Smooth muscle cell (in vitro differentiated cells): ENCODE data around the gene CEMIP. TPM values are rescaled to one million over a fixed set of nuclear protein-coding genes. Genes with fewer than 3 reads are reported as not detected.

Experiments used
- DNase-seq: peaks from one replicate; lab custom pipeline; 2025; ENCODE audit not compliant: unreplicated experiment; lab: John Stamatoyannopoulos, UW
- H2AFZ ChIP-seq: fragments of 200-600 bp; sonication (generic); 2 replicates; pipeline ENCODE4 v1.6.0; 2016; ENCODE audit warnings: antibody characterized with exemption, low read depth, mild to moderate bottlenecking
- H3F3A ChIP-seq: fragments of 200-600 bp; sonication (generic); 2 replicates; pipeline ENCODE4 v1.6.0; 2017; ENCODE audit warnings: antibody characterized with exemption, low read depth
- H3K27ac ChIP-seq: fragments of 200-600 bp; sonication (generic); 2 replicates; pipeline ENCODE4 v1.5.1; 2016; ENCODE audit warnings: low read depth, mild to moderate bottlenecking
- H3K27me3 ChIP-seq: fragments of 200-600 bp; sonication (generic); 2 replicates; pipeline ENCODE4 v1.6.1; 2016; ENCODE audit warnings: low read depth, mild to moderate bottlenecking
- H3K36me3 ChIP-seq: fragments of 200-600 bp; sonication (generic); 2 replicates; pipeline ENCODE4 v1.5.1; 2016; ENCODE audit warnings: low read depth
- H3K4me1 ChIP-seq: fragments of 200-600 bp; sonication (generic); 2 replicates; pipeline ENCODE4 v1.5.1; 2016; ENCODE audit warnings: low read depth
- H3K4me2 ChIP-seq: fragments of 200-600 bp; sonication (generic); 2 replicates; pipeline ENCODE4 v1.6.0; 2016; ENCODE audit warnings: mild to moderate bottlenecking
- H3K4me3 ChIP-seq: fragments of 200-600 bp; sonication (generic); 2 replicates; pipeline ENCODE4 v1.5.1; 2016; ENCODE audit warnings: mild to moderate bottlenecking
- H3K79me2 ChIP-seq: fragments of 200-600 bp; sonication (generic); 2 replicates; pipeline ENCODE4 v1.6.0; 2016; ENCODE audit warnings: low read depth, mild to moderate bottlenecking
- H3K9ac ChIP-seq: fragments of 200-600 bp; sonication (generic); 2 replicates; pipeline ENCODE4 v1.6.0; 2016; ENCODE audit warnings: low read depth
- H3K9me3 ChIP-seq: fragments of 200-600 bp; sonication (generic); replicated peaks from 2 replicates; pipeline ENCODE4 v1.5.1; 2016; ENCODE audit warnings: low read depth
- H4K20me1 ChIP-seq: fragments of 200-600 bp; sonication (generic); 2 replicates; pipeline ENCODE4 v1.6.0; 2016; ENCODE audit warnings: low read depth
- CTCF ChIP-seq: fragments of 200-600 bp; sonication (generic); IDR thresholded peaks from 2 replicates; pipeline ENCODE4 v1.5.1; 2017; ENCODE audit warnings: borderline replicate concordance, mild to moderate bottlenecking, antibody characterized with exemption; ENCODE audit not compliant: insufficient read depth, poor library complexity, severe bottlenecking
- WGBS: methylation state at CpG from one replicate; pipeline ENCODE4 v1.1.7; 2016; ENCODE audit warnings: low lambda C conversion rate; 5-methylcytosine and 5-hydroxymethylcytosine counted together
- polyA plus RNA-seq: library from polyadenylated mRNA; unstranded; fragments of >200 nt; fragmentation: Nextera tagmentation; extraction: Ambion mirVana; gene quantifications from 2 replicates; pipeline ENCODE4 v1.2.1, GENCODE V29; 2016
- total RNA-seq: library from RNA; depleted of rRNA; stranded (reverse); fragments of >200 nt; gene quantifications from 2 replicates; pipeline ENCODE4 v1.2.3, GENCODE V29; 2014

The CEMIP gene
- total and polyA plus RNA-seq, 2 experiments from 2014 or later: 1.9 TPM

- no peaks in the 10 kb centered on the region for H4K20me1 ChIP-seq
- no peaks in the 10 kb centered on the region for H3F3A ChIP-seq
- H3K4me1 ChIP-seq: no peaks in the 10 kb centered on the region
- no peak overlapping the region for H3K9ac ChIP-seq
- H3K4me2 ChIP-seq: no peak overlapping the region
- no peaks in the 10 kb centered on the region for H3K9me3 ChIP-seq
- no peak overlapping the region for H3K4me3 ChIP-seq
- no peaks in the 10 kb centered on the region for H3K27me3 ChIP-seq
- no peak for TF ChIP-seq CTCF
- no peak overlapping the region for H2AFZ ChIP-seq
- 50% methylated on average over 2 of the region's 2 CpGs for WGBS
- no peaks in the 10 kb centered on the region for H3K36me3 ChIP-seq
- no peaks in the 10 kb centered on the region for H3K79me2 ChIP-seq
- no peak for DNase-seq
- H3K27ac ChIP-seq: no peak overlapping the region
Observed at GRCh38 chr15:80866936-80867335, 87.8 kb downstream of the CEMIP start.

DNA sequence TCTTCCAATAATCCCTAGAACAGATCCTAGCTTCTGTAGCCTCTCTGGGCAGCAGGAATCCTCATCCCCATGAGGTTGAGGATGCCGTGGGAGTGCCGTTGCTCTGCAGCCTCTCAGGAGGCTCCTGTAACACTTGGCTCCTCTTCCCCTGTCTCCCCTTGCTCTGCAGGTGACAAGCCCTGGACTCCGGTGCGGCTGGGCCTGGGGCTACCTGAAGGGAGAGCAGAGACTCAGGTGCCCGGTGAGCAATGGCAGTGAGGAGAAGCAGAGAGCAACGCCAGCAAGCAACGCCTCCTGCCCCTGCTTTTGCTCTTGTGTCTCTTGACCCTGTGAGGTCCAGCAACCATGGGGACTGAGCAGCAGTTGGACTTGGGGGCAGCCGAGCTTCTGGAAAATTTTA, 91.2 kb downstream of the CEMIP start:
- Histone ChIP-seq H3K4me1 (no peaks in the 10 kb centered on the region), H3K27ac (no peak overlapping the region)

DNA sequence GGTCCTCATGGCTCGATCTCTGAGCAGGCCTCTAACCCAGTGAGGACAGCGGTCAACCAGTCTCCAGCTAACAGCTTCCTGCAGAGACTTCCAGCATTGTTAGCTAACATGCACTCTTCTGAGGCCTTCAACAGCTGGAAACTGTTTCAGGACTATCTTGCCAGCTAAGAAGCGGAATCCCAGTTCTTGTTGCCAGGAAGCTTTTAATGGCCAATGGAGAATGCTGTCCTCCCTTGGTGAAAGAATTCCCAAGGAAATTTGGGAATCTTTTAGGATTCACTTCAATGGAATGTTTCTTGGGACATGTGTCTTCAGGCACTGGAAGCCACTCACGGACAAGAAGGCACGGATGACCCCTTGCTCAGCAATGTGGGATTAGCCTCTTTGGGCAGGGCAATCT, 91.7 kb downstream of the CEMIP start:
- no peak for TF ChIP-seq CTCF
- DNase-seq: no peak
- no peaks in the 10 kb centered on the region for H3K27me3 ChIP-seq
- no peaks in the 10 kb centered on the region for H3K36me3 ChIP-seq
- no peaks in the 10 kb centered on the region for H3F3A ChIP-seq
- peak overlapping the region; percentile 35 for H3K27ac ChIP-seq
- no peak overlapping the region for H3K9ac ChIP-seq
- no peaks in the 10 kb centered on the region for H3K4me1 ChIP-seq
- 63% methylated on average over 5 of the region's 5 CpGs for WGBS
- H2AFZ ChIP-seq: no peak overlapping the region
- H3K4me3 ChIP-seq: no peak overlapping the region
- no peaks in the 10 kb centered on the region for H3K9me3 ChIP-seq
- no peaks in the 10 kb centered on the region for H3K79me2 ChIP-seq
- no peaks in the 10 kb centered on the region for H4K20me1 ChIP-seq
- H3K4me2 ChIP-seq: peak overlapping the region; percentile 40

More for the DNA sequence above, 91.2 kb downstream of the CEMIP start:
- Histone ChIP-seq H3K27me3 (no peaks in the 10 kb centered on the region), H3K9me3 (no peaks in the 10 kb centered on the region), H3K79me2 (no peaks in the 10 kb centered on the region), H2AFZ (no peak overlapping the region), H3K4me2 (peak overlapping the region; percentile 40), H3K9ac (no peak overlapping the region), H3F3A (no peaks in the 10 kb centered on the region), H3K4me3 (no peak overlapping the region), H4K20me1 (no peaks in the 10 kb centered on the region), H3K36me3 (no peaks in the 10 kb centered on the region)
- TF ChIP-seq CTCF: no peak
- DNase-seq: no peak
- 92% methylated on average over 8 of the region's 8 CpGs for WGBS

- no peaks in the 10 kb centered on the region for H3K79me2 ChIP-seq
- 94% methylated on average over 12 of the region's 12 CpGs for WGBS
- H3K9ac ChIP-seq: no peak overlapping the region
- H3F3A ChIP-seq: no peaks in the 10 kb centered on the region
- H2AFZ ChIP-seq: no peak overlapping the region
- DNase-seq: no peak
- H4K20me1 ChIP-seq: no peaks in the 10 kb centered on the region
- no peaks in the 10 kb centered on the region for H3K9me3 ChIP-seq
- no peak overlapping the region for H3K27ac ChIP-seq
- no peaks in the 10 kb centered on the region for H3K36me3 ChIP-seq
- no peak for TF ChIP-seq CTCF
- H3K4me3 ChIP-seq: no peak overlapping the region
- no peaks in the 10 kb centered on the region for H3K27me3 ChIP-seq
- H3K4me1 ChIP-seq: no peaks in the 10 kb centered on the region
- H3K4me2 ChIP-seq: no peak overlapping the region
Observed at GRCh38 chr15:80871858-80872257, 92.7 kb downstream of the CEMIP start.
